ENCODE results near the gene TLCD1. TPM values are rescaled to one million over a fixed set of nuclear protein-coding genes. Genes with fewer than 3 reads are reported as not detected.

TLCD1 gene
- total and polyA plus RNA-seq, 2 donors (not counting 1 experiment from before 2014, with no cell fraction given): 0.49 to 3.1 TPM

DNA sequence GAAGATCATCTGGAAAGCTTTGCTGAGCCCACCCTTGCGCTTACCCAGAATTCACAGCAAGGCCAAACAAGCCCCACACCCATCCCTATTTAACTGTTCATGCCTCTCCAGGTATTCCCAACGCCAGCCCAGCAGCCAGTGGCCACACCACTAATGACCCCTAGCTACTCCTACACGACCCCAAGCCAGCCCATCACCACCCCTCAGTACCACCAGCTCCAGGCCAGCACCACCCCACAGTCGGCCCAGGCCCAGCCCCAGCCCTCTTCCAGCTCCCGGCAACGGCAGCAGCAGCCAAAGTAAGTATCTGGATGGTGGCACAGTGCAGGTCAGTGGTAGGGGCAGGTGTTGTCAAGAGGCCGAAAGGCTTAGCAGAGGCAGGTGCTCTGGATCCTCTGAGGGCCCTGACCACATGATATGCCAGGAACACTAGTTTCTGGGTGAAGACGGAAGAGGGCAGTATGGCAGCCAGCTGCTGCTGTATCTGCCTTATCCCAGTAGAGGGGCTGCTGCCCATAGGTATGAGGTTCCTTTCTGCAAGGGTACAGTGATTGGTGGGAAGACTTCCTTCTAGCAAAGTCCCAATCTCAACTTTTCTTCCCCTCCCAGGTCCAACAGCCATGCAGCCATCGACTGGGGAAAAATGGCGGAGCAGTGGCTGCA is 25.1 kb downstream of the TLCD1 start:
- Histone ChIP-seq H3K4me1 (ENCODE audit: control insufficient read depth in 2 of 2, insufficient read depth in 2 of 2, low read length in 2 of 2) (no peaks in the 10 kb centered on the region), H3K27ac (ENCODE audit: low read length in 2 of 2) (no peak overlapping the region), H3K4me3 (ENCODE audit: control extremely low read depth in 1 of 5, extremely low read depth in 1 of 5, insufficient read depth in 1 of 5, low read depth in 2 of 5, low read length in 4 of 5) (no peak overlapping the region), H3K9me3 (ENCODE audit: control extremely low read depth in 1 of 3, control insufficient read depth in 2 of 3, insufficient read depth in 1 of 3, low read length in 2 of 3) (no peaks in the 10 kb centered on the region), H3K27me3 (replicated peaks in 1 of 4; ENCODE audit: control extremely low read depth in 1 of 4, control insufficient read depth in 3 of 4, insufficient read depth in 4 of 4, low read length in 3 of 4) (no peaks in the 10 kb centered on the region), H3K4me2 (replicated peaks; ENCODE audit: low read depth, low read length, poor library complexity, severe bottlenecking) (no peak overlapping the region), H3K79me2 (ENCODE audit: control insufficient read depth, insufficient read depth, low read length) (no peaks in the 10 kb centered on the region), H4K20me1 (ENCODE audit: control insufficient read depth, insufficient read depth, low read length, poor library complexity, severe bottlenecking) (no peaks in the 10 kb centered on the region), H2AFZ (ENCODE audit: insufficient read depth, low read depth, low read length, poor library complexity, severe bottlenecking) (no peak overlapping the region), H3K9ac (ENCODE audit: low read length) (no peak overlapping the region), H3K36me3 (replicated peaks in 1 of 2; ENCODE audit: control extremely low read depth in 1 of 2, control insufficient read depth in 1 of 2, extremely low read depth in 1 of 2, insufficient read depth in 2 of 2, low read length in 1 of 2) (peaks cover 4 to 78% of the 10 kb centered on the region in 2 experiments)
- H3K27me3 Mint-ChIP-seq: no peaks in the 10 kb centered on the region
- 97% methylated on average over 9 of the region's 10 CpGs for WGBS (ENCODE audit: insufficient coverage)
- no peaks in the 10 kb centered on the region for H3K4me1 Mint-ChIP-seq
- ATAC-seq (ENCODE audit: low read depth) (no peak), DNase-seq (no peak)
- H3K4me3 Mint-ChIP-seq: no peak overlapping the region
- H3K27ac Mint-ChIP-seq: no peak overlapping the region
- intact Hi-C loops (cut with micrococcal nuclease): no loop called here
- POLR2A ChIA-PET: no interaction called here
- H3K9me3 Mint-ChIP-seq (ENCODE audit: insufficient read depth): no peaks in the 10 kb centered on the region
- CTCF ChIA-PET: no interaction called here
- TF ChIP-seq, protein P1, sequence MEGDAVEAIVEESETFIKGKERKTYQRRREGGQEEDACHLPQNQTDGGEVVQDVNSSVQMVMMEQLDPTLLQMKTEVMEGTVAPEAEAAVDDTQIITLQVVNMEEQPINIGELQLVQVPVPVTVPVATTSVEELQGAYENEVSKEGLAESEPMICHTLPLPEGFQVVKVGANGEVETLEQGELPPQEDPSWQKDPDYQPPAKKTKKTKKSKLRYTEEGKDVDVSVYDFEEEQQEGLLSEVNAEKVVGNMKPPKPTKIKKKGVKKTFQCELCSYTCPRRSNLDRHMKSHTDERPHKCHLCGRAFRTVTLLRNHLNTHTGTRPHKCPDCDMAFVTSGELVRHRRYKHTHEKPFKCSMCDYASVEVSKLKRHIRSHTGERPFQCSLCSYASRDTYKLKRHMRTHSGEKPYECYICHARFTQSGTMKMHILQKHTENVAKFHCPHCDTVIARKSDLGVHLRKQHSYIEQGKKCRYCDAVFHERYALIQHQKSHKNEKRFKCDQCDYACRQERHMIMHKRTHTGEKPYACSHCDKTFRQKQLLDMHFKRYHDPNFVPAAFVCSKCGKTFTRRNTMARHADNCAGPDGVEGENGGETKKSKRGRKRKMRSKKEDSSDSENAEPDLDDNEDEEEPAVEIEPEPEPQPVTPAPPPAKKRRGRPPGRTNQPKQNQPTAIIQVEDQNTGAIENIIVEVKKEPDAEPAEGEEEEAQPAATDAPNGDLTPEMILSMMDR (IDR thresholded peaks at IDR 0.05): no peak
- no peak for TF ChIP-seq EZH2 (IDR thresholded peaks at IDR 0.05; ENCODE audit: borderline replicate concordance, insufficient read depth, low read depth, low read length, poor library complexity, severe bottlenecking)

GRCh38 chr17:28700278-28700677 is 25.8 kb downstream of the TLCD1 start:
- no peaks in the 10 kb centered on the region for H3K4me1 ChIP-seq (ENCODE audit: control insufficient read depth in 2 of 2, insufficient read depth in 2 of 2, low read length in 2 of 2)
- Mint-ChIP-seq H3K27me3 (no peaks in the 10 kb centered on the region), H3K9me3 (ENCODE audit: insufficient read depth) (no peaks in the 10 kb centered on the region), H3K27ac (no peak overlapping the region), H3K4me3 (no peak overlapping the region), H3K4me1 (no peaks in the 10 kb centered on the region)
- no peaks in the 10 kb centered on the region for H3K79me2 ChIP-seq (ENCODE audit: control insufficient read depth, insufficient read depth, low read length)
- no peak overlapping the region for H3K27ac ChIP-seq (ENCODE audit: low read length in 2 of 2)
- peaks cover 4 to 85% of the 10 kb centered on the region in 2 experiments for H3K36me3 ChIP-seq (replicated peaks in 1 of 2; ENCODE audit: control extremely low read depth in 1 of 2, control insufficient read depth in 1 of 2, extremely low read depth in 1 of 2, insufficient read depth in 2 of 2, low read length in 1 of 2)
- POLR2A ChIA-PET: no interaction called here
- no peak for ATAC-seq (ENCODE audit: low read depth)
- CTCF ChIA-PET: no interaction called here
- H3K9ac ChIP-seq (ENCODE audit: low read length): no peak overlapping the region
- H3K27me3 ChIP-seq (replicated peaks in 1 of 4; ENCODE audit: control extremely low read depth in 1 of 4, control insufficient read depth in 3 of 4, insufficient read depth in 4 of 4, low read length in 3 of 4): no peaks in the 10 kb centered on the region
- DNase-seq: no peak
- intact Hi-C loops (cut with micrococcal nuclease): no loop called here
- H3K4me3 ChIP-seq (ENCODE audit: control extremely low read depth in 1 of 5, extremely low read depth in 1 of 5, insufficient read depth in 1 of 5, low read depth in 2 of 5, low read length in 4 of 5): no peak overlapping the region
- no peaks in the 10 kb centered on the region for H3K9me3 ChIP-seq (ENCODE audit: control extremely low read depth in 1 of 3, control insufficient read depth in 2 of 3, insufficient read depth in 1 of 3, low read length in 2 of 3)
- H3K4me2 ChIP-seq (replicated peaks; ENCODE audit: low read depth, low read length, poor library complexity, severe bottlenecking): no peak overlapping the region
- no peaks in the 10 kb centered on the region for H4K20me1 ChIP-seq (ENCODE audit: control insufficient read depth, insufficient read depth, low read length, poor library complexity, severe bottlenecking)
- TF ChIP-seq, protein P1 (IDR thresholded peaks at IDR 0.05): no peak
- no peak for TF ChIP-seq EZH2 (IDR thresholded peaks at IDR 0.05; ENCODE audit: borderline replicate concordance, insufficient read depth, low read depth, low read length, poor library complexity, severe bottlenecking)
- no peak overlapping the region for H2AFZ ChIP-seq (ENCODE audit: insufficient read depth, low read depth, low read length, poor library complexity, severe bottlenecking)
- 94% methylated on average over 7 of the region's 8 CpGs for WGBS (ENCODE audit: insufficient coverage)
